ENCODE data around the gene PPTC7.
A peak's percentile ranks its signal among the peaks of the same experiment; 100 is the strongest.
"Not testable (repeated sequence)": the region's sequence is repeated elsewhere in the genome, so short reads cannot be mapped to it uniquely, and the experiment has no call there.

PPTC7 gene

GRCh38 chr12:110531741-110532333 lies 51.3 kb downstream of the PPTC7 start:
- DNase-seq, result no peak

- no peak for DNase-seq
Measured at GRCh38 chr12:110530511-110530910, 52.6 kb downstream of the PPTC7 start.

GRCh38 chr12:110528277-110528839 lies 54.8 kb downstream of the PPTC7 start:
- no peak for DNase-seq

- not testable (repeated sequence) for DNase-seq
Measured at GRCh38 chr12:110520876-110521712, 62.0 kb downstream of the PPTC7 start.

GRCh38 chr12:110518014-110518413 lies 65.1 kb downstream of the PPTC7 start:
- DNase-seq, result not testable (repeated sequence)

GRCh38 chr12:110516995-110517394 lies 66.1 kb downstream of the PPTC7 start:
- DNase-seq, result no peak

- no peak for DNase-seq
Measured at GRCh38 chr12:110514363-110514762, 68.8 kb downstream of the PPTC7 start.

- DNase-seq, result no peak
Measured at GRCh38 chr12:110513842-110514241, 69.3 kb downstream of the PPTC7 start.

GRCh38 chr12:110508071-110508586 lies 75.0 kb downstream of the PPTC7 start:
- no peak for DNase-seq

- DNase-seq, result no peak
Measured at GRCh38 chr12:110505332-110505731, 77.8 kb downstream of the PPTC7 start.

- DNase-seq, result no peak
Measured at GRCh38 chr12:110503432-110503831, 79.7 kb downstream of the PPTC7 start.

GRCh38 chr12:110501752-110502738 lies 81.1 kb downstream of the PPTC7 start, which contains the start of the genes RAD9B and VPS29:
Gene RAD9B, plus strand, starts transcription at chr12:110502331. Its CDS starts 7 bp downstream, at chr12:110502338.
Gene VPS29, minus strand, starts transcription at chr12:110502111. Its CDS starts 60 bp downstream, at chr12:110502051.
- DNase-seq, result peak; percentile 96

GRCh38 chr12:110501399-110501751 lies 81.7 kb downstream of the PPTC7 start:
- peak; percentile 5 for DNase-seq

- DNase-seq, result no peak
Measured at GRCh38 chr12:110498984-110499706, 84.0 kb downstream of the PPTC7 start.

All from stimulated activated CD4-positive, alpha-beta T cell treated with anti-CD3 and anti-CD28 coated beads, Interleukin-12 subunit alpha, Interleukin-12 subunit beta, amount 100 ng/mL, for 4 hours (primary cell).